GM13976 (cell line): ENCODE results near the gene NUAK2.

ENCODE experiments used
- DNase-seq: peaks from one replicate; pipeline ENCODE4 v3.0.0; 2012; ENCODE audit warnings: low spot score
- CTCF ChIP-seq: IDR thresholded peaks from 2 replicates; pipeline ENCODE4 v1.5.1; 2012; ENCODE audit warnings: borderline replicate concordance, mild to moderate bottlenecking; ENCODE audit not compliant: insufficient read depth; ENCODE audit errors: extremely low read depth, missing control alignments, control extremely low read depth
- in situ Hi-C: fragments of 300-500 bp; cut with MboI; formaldehyde crosslinking; loops from one replicate; pipeline ENCODE4 v1.12.0; 2022; ENCODE audit warnings: low sequenced_read_pairs, mixed read lengths, inconsistent platforms; ENCODE audit not compliant: unreplicated experiment

NUAK2 gene

GRCh38 chr1:205257735-205258134 is 63.8 kb downstream of the NUAK2 start:
- in situ Hi-C loops: loop anchor here (10.0 kb wide), 1 partner anchor 263 kb away; no protein-coding TSS in a partner anchor
- DNase-seq: no peak
- no peak for TF ChIP-seq CTCF

GRCh38 chr1:205256951-205257625 is 64.5 kb downstream of the NUAK2 start:
- no peak for TF ChIP-seq CTCF
- in situ Hi-C loops: loop anchor here (10.0 kb wide), 1 partner anchor 262 kb away; no protein-coding TSS in a partner anchor
- no peak for DNase-seq

- peak; percentile 88 for DNase-seq
- TF ChIP-seq CTCF: peak; percentile 96
- in situ Hi-C loops: loop anchor here (10.0 kb wide), 1 partner anchor 261 kb away; no protein-coding TSS in a partner anchor
These were observed 65.4 kb downstream of the NUAK2 start for GRCh38 chr1:205255941-205256780.
